Measurements from ENCODE around the gene FOXRED2. TPM values are rescaled to one million over a fixed set of nuclear protein-coding genes. Genes with fewer than 3 reads are reported as not detected.
"Not testable (repeated sequence)": the region's sequence is repeated elsewhere in the genome, so short reads cannot be mapped to it uniquely, and the experiment has no call there.

FOXRED2 gene
- total RNA-seq, 1 donor from 2014 or later, result 11.3 TPM

DNA sequence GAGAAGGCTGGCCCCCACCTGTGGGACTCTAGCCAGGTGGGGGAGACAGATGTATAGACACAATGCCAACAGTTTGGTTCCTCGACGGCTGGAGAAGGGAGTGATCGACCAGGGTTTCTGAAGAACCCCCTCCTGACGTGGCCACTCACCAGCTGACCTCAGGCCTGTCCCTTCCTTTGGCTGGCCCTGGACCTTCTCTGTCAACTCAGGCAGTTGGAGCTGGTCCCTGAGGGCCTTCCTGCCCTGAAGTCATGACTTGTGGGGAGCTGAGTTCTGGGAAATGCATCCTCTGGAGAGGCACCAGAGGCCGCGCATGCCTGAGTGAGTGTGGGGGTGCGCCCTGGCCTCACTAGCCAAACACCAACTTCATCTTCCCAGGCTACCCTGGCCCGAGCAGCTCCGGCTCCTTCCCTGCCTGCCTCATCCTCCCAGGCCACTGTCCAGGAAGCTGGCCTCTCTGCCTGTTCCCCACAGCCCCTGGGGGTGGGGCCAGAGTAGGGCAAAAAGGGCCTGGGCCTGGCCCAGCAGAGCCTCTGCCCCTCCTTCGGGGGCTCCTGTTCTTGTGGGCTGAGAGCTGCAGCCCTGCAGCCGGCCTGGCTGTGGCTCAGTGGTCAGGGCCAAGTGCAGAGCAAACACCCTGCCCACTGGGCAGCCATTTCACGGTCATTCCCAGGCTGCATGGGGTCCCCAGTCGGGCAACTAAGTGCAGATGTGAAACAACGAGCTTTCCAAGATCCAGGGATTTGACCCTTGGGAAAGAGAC is 49.0 kb downstream of the FOXRED2 start:
- ATAC-seq (peak; percentile 49), DNase-seq (ENCODE audit: missing footprints) (peak; percentile 84)
- intact Hi-C loops (cut with DNase I), result loop anchor here (5.0 kb wide), 1 partner anchor 36 kb away; no protein-coding TSS in a partner anchor

DNA sequence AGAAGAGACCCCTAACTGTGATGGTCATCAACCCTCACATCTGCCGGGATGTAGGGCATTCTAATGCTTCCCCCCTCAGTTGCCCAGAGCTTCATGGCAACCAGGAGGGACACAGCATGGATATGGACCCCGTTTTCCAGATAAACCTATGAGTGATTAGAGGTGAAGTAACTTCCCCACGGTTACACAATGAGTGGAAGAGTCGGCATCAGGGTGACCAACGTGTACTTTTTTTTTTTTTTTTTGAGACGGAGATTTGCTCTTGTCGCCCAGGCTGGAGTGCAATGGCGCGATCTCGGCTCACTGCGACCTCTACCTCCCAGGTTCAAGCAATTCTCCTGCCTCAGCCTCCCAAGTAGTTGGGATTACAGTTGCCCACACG is 50.4 kb downstream of the FOXRED2 start:
- DNase-seq (ENCODE audit: missing footprints), result peak; percentile 2
- ATAC-seq, result no peak
- intact Hi-C loops (cut with DNase I), result loop anchor here (5.0 kb wide), 1 partner anchor 34 kb away; no protein-coding TSS in a partner anchor

DNA sequence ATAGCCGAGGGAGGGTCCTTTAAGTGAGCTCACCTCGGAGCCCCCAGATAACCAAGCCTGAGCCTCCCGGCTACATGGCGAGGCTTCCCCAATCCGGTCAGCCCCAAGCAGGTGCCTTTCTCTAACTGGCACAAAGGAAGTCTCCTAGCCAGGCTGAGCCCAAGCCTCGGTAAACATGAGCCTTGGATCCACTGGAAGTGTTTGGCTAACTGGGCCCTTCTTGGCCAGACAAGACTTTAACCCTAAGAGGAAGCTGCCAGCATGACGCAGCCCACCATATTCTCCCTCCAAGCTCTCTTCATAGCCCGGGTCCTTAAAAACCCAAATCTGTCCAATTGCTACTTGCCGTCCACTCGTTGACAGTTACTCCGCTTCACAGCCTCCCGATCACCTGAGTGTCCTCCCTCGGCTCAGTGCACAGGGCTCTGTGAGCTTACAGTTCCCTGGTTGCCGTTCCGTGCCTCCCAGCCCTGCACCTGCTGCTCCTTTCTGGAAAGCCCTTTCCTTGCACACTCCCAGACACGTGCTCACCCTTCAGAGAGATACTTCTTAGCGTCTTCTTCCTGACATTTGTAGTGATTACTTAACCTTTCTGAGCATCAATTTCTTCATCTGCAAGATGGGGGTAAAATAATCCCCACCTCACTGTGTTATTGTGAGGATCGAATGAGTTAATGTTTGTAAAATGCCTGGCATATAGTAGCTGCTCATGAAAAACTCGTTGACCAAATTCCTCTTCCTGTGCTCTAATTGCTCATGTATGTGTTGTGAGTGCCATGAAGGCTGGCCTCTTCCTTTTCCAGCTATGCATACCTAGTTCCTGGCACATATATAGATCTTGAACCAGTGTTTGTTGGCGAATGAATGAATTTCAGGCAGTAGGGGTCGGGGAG is 51.0 kb downstream of the FOXRED2 start:
- DNase-seq (ENCODE audit: missing footprints), result peak; percentile 51
- no peak for ATAC-seq
- intact Hi-C loops (cut with DNase I), result loop anchor here (5.0 kb wide), 1 partner anchor 34 kb away; no protein-coding TSS in a partner anchor

DNA sequence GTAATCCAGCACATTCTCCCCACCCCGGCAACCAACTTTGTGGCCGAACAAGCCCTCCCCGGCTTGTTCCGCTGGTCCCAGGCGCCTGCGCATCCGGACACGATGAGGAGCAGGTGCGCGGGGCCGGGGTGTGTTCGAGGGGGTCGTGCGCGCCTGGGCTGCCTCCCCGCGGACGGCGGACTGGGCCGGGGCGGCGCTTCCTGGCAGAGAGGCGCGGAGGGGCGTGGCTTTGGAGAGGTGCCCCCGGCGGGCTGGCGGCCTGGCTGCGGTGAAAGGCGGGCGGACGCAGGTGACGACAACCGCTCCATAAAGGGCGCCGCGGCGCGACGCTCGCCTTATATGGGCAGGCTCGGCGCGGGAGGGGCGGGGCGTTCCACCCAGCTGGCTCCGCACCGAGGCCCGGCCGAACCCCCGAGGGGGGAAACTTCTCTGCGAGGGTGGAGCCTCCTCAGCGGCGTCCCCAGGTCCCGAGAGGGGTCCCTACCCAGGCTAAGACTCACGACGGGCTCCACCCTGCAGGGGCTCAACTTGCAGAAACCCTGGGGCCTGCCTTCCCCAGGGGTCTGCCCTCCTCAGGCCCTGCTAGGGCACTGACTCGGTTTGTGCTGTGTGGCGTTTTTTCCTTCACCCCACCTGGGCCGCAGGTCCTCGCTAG is 51.8 kb downstream of the FOXRED2 start:
- intact Hi-C loops (cut with DNase I), result loop anchor here (5.0 kb wide), 1 partner anchor 33 kb away; no protein-coding TSS in a partner anchor
- ATAC-seq, result peak; percentile 91
- peak; percentile 98 for DNase-seq (ENCODE audit: missing footprints)

DNA sequence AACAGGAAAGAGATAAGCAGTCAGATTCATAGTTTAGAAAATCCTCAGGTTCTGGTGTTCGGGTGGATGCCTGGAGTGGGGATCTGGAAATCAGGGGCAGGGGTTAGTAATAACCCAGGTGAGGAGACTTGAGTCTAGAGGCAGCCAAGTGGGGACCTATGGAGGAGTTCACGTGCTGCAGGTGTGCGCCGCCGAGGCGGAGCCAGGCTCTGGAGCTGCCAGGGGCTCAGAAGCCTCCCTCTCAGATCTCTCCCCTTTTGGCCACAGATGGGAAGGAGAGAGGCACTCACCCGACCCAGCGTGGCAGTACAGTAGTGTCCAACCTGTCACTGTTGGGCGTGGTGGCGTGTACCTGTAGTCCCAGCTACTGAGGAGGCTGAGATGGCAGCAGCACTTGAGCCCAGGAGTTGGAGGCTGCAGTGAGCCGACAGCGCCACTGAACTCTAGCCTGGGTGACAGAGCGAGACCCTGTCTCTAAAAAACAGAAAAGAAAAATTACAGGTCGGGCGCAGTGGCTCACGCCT is 52.9 kb downstream of the FOXRED2 start:
- ATAC-seq (no peak), DNase-seq (ENCODE audit: missing footprints) (no peak)
- intact Hi-C loops (cut with DNase I), result no loop called here

DNA sequence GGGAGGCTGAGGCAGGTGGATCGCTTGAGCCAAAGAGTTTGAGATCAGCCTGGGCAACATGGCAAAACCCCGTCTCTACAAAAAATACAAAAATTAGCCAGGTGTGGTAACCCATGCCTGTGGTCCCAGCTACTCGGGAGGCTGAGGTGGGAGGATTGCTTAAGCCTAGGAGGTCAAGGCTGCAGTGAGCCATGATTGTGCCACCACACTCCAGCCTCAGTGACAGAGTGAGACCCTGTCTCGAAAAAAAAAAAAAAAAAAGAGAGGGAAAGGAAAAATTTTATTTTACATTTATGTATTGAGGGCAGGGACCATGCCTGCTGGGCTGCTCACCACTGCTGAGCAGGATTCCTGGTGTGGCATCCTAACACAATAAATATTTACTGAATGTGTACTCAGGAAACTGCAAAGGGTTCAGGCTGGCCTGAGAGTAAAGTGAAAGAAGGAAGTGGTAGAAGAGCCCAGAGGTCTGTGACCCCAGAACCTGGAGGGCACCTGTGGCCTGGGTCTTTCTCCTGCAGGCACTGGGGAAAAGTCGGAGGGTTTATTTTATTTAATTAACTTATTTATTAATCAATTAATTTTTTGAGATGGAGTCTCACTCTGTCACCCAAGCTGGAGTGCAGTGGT is 53.7 kb downstream of the FOXRED2 start:
- intact Hi-C loops (cut with DNase I); ATAC-seq; DNase-seq (ENCODE audit: missing footprints): not testable (repeated sequence)

DNA sequence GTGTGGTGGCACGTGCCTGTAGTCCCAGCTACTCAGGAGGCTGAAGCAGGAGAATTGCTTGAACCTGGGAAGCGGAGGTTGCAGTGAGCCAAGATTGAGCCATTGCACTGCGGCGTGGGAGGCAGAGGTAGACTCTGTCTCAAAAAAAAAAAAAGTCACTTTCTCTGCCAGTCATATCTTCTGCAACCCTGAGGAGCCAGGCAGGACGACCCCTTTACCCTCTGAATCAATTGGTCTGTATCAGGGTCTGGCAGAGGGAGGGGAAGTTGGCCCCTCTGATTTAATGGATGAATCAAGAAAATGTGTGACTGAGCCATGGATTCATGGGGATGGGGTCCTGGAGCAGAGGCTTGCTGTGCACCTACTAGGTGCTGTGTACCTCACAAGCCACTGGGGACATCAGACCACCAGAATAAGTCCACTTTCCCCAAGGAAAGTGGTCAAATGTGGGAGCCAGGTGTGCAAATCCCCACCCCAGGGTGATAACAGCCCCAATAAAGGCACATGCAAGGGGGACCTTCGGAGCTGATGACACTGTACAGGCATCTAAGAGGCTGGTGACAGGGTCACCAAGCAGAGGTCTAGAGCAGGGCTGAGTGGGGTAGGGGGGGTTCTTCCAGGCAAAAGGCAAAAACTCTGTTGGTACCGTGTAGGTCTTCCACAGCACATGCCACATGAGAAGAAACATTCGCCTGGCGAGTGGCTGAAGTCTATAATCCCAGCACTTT is 54.4 kb downstream of the FOXRED2 start:
- ATAC-seq, result no peak
- DNase-seq (ENCODE audit: missing footprints), result no peak
- intact Hi-C loops (cut with DNase I), result no loop called here

DNA sequence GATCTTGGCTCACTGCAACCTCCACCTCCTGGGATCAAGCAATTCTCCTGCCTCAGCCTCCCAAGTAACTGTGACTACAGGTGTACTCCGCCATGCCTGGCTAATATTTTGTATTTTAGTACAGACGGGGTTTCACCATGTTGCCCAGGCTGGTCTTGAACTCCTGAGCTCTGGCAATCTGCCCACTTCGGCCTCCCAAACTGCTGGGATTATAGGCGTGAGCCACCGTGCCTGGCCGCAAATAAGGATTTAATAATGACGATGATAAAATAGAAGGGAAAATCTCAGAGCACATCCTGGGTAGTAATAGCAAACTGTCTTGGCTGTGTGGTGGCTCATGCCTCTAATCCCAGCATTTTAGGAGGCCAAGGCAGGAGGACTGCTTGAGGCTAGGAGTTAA is 55.9 kb downstream of the FOXRED2 start:
- intact Hi-C loops (cut with DNase I), result loop anchor here (1.0 kb wide), 1 partner anchor 63 kb away; no protein-coding TSS in a partner anchor
- peak; percentile 47 for DNase-seq (ENCODE audit: missing footprints)
- not testable (repeated sequence) for ATAC-seq

DNA sequence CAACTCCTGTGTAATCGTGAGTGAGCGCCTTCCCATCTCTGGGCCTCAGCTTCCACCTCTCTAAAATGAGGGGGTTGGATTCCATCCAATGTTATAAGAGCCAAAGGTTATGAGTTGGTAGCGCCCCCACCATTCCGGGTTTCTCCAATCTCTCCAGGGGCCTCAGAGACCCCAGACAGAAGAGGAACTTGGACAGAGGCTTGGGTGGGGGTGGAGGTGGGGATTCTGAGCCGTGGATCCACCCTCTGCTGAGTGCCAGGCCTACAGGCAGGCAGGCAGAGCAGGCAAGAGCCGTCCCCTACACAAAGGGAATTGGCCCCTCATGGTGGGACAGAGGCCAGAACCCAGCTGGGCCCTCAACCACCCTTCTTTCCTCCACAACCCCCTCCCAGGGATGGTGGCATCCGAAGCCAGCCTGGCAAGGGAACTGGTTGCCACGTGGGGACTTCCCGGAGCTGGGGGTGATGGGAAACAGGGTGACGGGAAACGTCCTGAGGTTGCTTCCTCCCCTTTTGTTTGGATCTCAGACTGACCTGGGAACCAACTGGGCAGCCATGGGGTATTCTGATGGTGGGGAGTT is 57.2 kb downstream of the FOXRED2 start:
- DNase-seq (ENCODE audit: missing footprints), result no peak
- ATAC-seq, result no peak
- intact Hi-C loops (cut with DNase I), result no loop called here

DNA sequence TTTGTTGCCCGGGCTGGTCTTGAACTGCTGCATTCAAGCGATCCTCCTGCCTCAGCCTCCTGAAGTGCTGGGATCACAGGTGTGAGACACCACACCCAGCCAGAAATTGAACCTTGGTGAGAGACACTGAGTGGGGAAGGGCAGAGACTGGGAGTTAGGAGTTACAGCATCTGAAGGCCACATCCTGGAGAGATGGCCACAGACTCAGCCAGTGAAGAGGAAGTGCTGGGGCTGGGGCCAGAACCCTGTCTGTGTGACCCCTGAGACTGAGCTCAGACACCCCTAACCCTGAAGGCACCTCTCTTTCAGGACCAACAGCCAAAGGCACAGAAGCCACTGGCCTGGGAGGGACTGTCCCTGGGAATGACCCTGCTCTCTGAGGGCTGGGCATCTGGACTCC is 59.2 kb downstream of the FOXRED2 start:
- no peak for DNase-seq (ENCODE audit: missing footprints)

DNA sequence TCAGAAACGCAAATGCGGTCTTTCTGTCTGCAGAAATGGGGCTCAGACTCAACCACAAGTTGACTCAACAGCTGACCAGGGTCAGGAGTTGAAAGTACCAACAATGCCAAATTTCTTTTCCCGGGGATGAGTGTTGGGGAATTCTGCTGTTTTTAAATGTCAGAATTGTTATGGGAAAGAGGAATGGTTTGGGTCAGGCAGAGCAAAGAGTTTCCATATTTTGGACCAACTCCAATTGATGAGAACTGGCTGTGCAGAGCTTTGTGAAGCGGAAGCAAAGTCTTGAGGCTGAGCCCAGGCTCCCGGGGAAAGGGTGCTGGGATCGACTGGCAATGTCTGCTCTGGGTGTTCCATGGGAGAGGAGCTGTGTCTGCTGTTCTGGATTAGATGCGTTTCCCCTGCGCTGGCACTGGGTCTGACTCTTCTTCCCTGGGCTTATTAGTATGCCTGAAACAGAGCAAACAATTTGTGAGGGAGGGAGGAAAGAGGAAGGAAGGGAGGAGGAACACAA is 61.6 kb downstream of the FOXRED2 start:
- no peak for DNase-seq (ENCODE audit: missing footprints)
- intact Hi-C loops (cut with DNase I), result no loop called here
- peak; percentile 69 for ATAC-seq

More for the DNA sequence above, 59.2 kb downstream of the FOXRED2 start:
- no peak for ATAC-seq
- intact Hi-C loops (cut with DNase I), result no loop called here

DNA sequence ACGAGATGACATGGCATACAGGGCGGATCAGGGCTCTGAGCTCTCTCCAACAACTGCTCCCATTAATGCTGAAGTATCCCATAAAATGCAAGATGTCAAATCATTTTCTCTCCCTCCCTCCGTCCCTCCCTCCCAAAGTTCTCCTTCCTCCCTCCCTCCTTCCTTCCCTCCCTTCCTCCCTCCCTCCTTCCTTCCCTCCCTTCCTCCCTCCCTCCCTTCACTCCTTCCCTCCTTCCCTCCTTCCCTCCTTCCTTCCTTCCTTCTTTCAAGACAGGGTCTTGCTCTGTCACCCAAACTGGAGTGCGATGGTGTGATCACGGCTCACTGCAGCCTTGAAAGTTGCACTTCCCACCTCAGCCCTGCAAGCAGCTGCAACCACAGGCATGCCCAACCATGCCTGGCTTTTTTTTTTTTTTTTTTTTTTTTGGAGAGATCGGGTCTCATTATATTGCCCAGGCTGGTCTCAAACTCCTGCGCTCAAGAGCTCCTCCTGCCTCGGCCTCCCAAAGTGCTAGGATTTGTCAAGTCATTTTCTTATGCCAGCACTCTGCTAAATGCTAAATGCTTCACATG is 63.6 kb downstream of the FOXRED2 start:
- ATAC-seq, result no peak
- intact Hi-C loops (cut with DNase I), result no loop called here
- no peak for DNase-seq (ENCODE audit: missing footprints)

DNA sequence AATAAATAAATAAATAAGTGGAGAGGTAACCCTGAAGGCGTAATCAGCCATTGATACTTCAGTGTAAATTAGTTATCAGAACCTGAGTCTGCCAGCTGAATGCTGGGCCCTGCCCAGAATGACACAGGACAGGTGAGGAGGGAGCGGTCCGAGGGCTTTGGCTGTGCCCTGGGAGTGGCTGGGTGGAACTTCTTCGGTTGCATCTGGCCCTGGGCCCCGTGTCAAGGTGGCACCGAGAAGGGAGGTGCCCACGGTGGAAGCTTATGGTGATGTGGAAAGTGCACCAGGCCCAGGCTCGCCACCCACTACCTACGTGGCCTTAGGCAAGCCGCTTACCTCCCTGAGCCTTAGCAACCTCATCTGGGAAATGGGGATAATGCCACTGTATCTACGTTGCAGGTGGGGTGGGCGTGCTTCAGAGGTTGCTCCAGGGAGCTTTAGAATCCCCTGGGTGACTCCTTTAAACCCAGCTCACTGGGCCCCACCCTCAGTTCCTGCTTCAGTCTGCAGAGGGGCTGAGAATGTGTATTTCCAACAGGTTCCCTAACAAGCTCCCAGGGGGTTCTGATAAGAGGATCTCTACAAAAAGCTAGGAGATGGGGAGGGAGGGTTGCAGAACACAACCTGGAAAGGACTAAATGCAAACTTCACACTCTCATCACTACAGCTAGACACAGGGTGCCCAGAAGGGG is 64.2 kb downstream of the FOXRED2 start:
- intact Hi-C loops (cut with DNase I), result no loop called here
- DNase-seq (ENCODE audit: missing footprints) (no peak), ATAC-seq (no peak)

DNA sequence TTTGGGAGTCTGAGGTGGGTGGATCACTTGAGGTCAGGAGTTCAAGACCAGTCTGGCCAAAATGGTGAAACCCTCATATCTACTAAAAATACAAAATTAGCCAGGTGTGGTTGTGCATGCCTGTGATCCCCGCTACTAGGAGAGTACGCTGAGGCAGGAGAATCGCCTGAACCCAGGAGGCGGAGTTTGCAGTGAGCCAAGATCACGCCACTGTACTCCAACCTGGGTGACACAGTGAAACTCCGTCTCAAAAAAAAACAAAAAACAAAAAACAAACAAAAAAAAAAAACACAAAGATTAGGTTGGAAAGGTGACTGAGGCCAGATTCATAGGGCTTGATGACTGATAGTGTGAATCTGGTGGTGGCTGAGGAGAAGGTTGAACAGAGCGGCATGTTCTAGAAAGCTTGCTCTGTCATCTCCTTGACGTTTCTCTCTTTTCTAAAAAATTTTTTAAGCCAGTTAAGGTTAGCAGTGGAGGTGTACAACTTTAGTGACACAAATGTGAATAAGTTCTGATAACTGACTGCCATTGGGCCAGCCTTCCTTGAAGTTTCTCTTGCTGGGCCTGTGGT is 66.3 kb downstream of the FOXRED2 start:
- DNase-seq (ENCODE audit: missing footprints) (no peak), ATAC-seq (no peak)
- intact Hi-C loops (cut with DNase I), result no loop called here

DNA sequence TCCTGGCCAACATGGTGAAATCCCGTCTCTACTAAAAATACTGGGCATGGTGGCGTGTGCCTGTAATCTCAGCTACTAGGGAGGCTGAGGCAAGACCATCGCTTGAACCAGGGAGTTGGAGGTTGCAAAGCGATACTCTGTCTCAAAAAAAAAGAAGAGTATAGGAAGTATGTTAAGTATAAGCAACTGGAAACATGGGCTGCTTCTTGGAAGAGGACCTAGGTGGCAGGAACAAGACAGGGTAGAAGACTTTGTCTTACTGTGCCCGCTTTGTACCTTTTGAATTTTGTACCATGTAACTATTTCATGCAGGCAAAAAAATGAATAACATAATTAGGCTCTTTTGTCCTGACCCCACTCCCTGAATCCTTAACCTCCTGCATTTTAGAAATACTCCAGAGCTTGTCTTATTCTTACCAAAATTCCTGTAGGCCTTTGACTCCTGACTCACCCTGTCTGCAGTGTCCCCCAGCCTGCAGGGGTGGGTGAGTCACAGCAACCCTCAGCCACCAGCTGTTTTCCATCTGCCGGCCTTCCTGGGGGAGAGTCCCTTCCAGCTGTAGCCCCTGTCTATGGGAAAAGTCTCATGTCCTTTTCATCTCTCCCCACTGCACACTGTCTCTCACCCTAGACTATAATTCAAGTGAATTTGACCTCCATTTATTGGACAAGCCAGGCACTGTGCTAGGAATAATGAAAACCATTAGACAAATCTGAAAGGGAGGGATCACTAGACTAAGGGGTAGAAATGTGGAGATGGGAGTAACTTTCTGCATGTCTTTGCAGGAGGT is 67.2 kb downstream of the FOXRED2 start:
- DNase-seq (ENCODE audit: missing footprints) (no peak), ATAC-seq (peak; percentile 88)
- intact Hi-C loops (cut with DNase I), result no loop called here

All from Right ventricle myocardium inferior (tissue), 1 donor.